ENCODE measurements around the gene MS4A8.
"Not testable (repeated sequence)": the region's sequence is repeated elsewhere in the genome, so short reads cannot be mapped to it uniquely, and the experiment has no call there.

The MS4A8 gene

GRCh38 chr11:60757231-60757800, 57.9 kb downstream of the MS4A8 start:
- Histone ChIP-seq H3K9ac (ENCODE audit: low read length) (no peak overlapping the region), H4K20me1 (ENCODE audit: low read depth, low read length) (no peaks in the 10 kb centered on the region), H3K9me2 (replicated peaks; ENCODE audit: insufficient read depth, low read length) (no peaks in the 10 kb centered on the region), H2AFZ (ENCODE audit: low read depth, low read length, severe bottlenecking) (no peak overlapping the region), H3K4me2 (ENCODE audit: low read depth, low read length, poor library complexity, severe bottlenecking) (no peak overlapping the region), H3K9me3 (ENCODE audit: insufficient read depth, low read length) (no peaks in the 10 kb centered on the region), H3K36me3 (ENCODE audit: low read length) (no peaks in the 10 kb centered on the region), H3F3A (ENCODE audit: insufficient read depth) (no peaks in the 10 kb centered on the region), H3K4me3 (ENCODE audit: insufficient read depth, low read length, poor library complexity, severe bottlenecking) (no peak overlapping the region), H3K27ac (ENCODE audit: low read depth, low read length) (no peak overlapping the region), H3K27me3 (ENCODE audit: low read length) (no peaks in the 10 kb centered on the region), H3K79me2 (ENCODE audit: insufficient read depth, low read length) (no peaks in the 10 kb centered on the region)
- TF ChIP-seq CTCF (IDR thresholded peaks at IDR 0.05; ENCODE audit: insufficient read depth, low read length, poor library complexity, severe bottlenecking), result no peak

DNA sequence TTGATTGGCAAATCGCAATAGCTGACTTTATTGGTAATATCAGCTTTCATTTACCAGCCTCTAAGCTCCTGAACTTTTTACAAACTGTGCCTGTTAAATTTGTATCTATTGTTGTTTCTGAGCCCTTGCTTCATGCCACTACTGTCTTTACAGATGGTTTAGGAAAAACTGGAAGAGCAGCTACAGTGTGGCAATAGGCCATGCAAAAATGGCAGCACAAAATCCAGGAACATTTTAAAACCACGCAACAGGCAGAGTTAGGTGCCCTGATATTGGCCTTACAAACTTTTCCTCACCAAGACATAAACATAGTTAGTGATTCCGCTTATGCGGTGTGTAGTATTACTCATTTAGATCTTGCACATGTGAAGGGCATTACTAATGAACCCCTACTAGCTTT, 59.3 kb downstream of the MS4A8 start:
- H3F3A ChIP-seq (ENCODE audit: insufficient read depth); H3K4me2 ChIP-seq (ENCODE audit: low read depth, low read length, poor library complexity, severe bottlenecking); H3K79me2 ChIP-seq (ENCODE audit: insufficient read depth, low read length); H3K36me3 ChIP-seq (ENCODE audit: low read length); H3K9ac ChIP-seq (ENCODE audit: low read length); H3K9me3 ChIP-seq (ENCODE audit: insufficient read depth, low read length); H4K20me1 ChIP-seq (ENCODE audit: low read depth, low read length); H3K27ac ChIP-seq (ENCODE audit: low read depth, low read length); H2AFZ ChIP-seq (ENCODE audit: low read depth, low read length, severe bottlenecking); H3K27me3 ChIP-seq (ENCODE audit: low read length); H3K9me2 ChIP-seq (replicated peaks; ENCODE audit: insufficient read depth, low read length); H3K4me3 ChIP-seq (ENCODE audit: insufficient read depth, low read length, poor library complexity, severe bottlenecking): not testable (repeated sequence)

DNA sequence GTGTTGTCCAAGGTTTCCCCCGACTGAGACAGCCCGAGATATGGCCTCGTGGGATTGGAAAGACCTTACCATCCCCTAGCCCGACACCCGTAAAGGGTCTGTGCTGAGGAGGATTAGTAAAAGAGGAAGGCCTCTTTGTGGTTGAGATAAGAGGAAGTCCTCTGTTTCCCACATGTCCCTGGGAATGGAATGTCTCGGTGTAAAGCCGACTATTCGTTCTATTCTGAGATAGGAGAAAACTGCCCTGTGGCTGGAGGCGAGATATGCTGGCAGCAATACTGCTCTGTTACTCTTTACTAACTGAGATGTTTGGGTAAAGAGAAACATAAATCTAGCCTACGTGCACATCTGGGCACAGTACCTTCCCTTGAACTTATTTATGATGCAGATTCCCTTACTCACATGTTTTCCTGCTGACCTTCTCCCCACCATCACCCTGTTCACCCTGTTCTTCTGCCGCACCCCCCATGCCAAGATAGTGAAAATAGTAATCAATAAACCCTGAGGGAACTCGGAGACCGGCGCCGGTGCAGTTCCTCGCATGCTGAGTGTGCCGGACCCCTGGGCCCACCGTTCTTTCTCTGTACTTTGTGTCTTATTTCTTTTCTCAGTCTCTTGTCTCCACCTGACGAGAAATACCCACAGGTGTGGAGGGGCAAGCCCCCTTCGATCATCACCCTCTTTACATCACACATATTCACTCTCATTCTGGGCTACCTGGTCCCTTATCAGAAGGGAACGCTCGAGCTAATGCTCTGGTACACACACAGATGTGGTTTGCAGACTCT, 60.2 kb downstream of the MS4A8 start:
- H4K20me1 ChIP-seq (ENCODE audit: low read depth, low read length); H3K27ac ChIP-seq (ENCODE audit: low read depth, low read length); H3K36me3 ChIP-seq (ENCODE audit: low read length); H3K4me3 ChIP-seq (ENCODE audit: insufficient read depth, low read length, poor library complexity, severe bottlenecking); H3F3A ChIP-seq (ENCODE audit: insufficient read depth); H3K9me2 ChIP-seq (replicated peaks; ENCODE audit: insufficient read depth, low read length); H3K27me3 ChIP-seq (ENCODE audit: low read length); H2AFZ ChIP-seq (ENCODE audit: low read depth, low read length, severe bottlenecking); H3K4me2 ChIP-seq (ENCODE audit: low read depth, low read length, poor library complexity, severe bottlenecking); H3K9ac ChIP-seq (ENCODE audit: low read length); H3K9me3 ChIP-seq (ENCODE audit: insufficient read depth, low read length); H3K79me2 ChIP-seq (ENCODE audit: insufficient read depth, low read length): not testable (repeated sequence)

- no peak overlapping the region for H3K27ac ChIP-seq (ENCODE audit: low read depth, low read length)
- no peaks in the 10 kb centered on the region for H3K9me3 ChIP-seq (ENCODE audit: insufficient read depth, low read length)
- H3K27me3 ChIP-seq (ENCODE audit: low read length), result no peaks in the 10 kb centered on the region
- H3K4me3 ChIP-seq (ENCODE audit: insufficient read depth, low read length, poor library complexity, severe bottlenecking), result no peak overlapping the region
- H4K20me1 ChIP-seq (ENCODE audit: low read depth, low read length), result no peaks in the 10 kb centered on the region
- TF ChIP-seq CTCF (IDR thresholded peaks at IDR 0.05; ENCODE audit: insufficient read depth, low read length, poor library complexity, severe bottlenecking) (no peak), EZH2phosphoT487 (conservative IDR thresholded peaks at IDR 0.05; ENCODE audit: low read length) (no peak)
- no peak overlapping the region for H2AFZ ChIP-seq (ENCODE audit: low read depth, low read length, severe bottlenecking)
- no peak overlapping the region for H3K9ac ChIP-seq (ENCODE audit: low read length)
- H3K36me3 ChIP-seq (ENCODE audit: low read length), result no peaks in the 10 kb centered on the region
- H3K79me2 ChIP-seq (ENCODE audit: insufficient read depth, low read length), result no peaks in the 10 kb centered on the region
- H3K9me2 ChIP-seq (replicated peaks; ENCODE audit: insufficient read depth, low read length), result no peaks in the 10 kb centered on the region
- no peaks in the 10 kb centered on the region for H3F3A ChIP-seq (ENCODE audit: insufficient read depth)
- H3K4me2 ChIP-seq (ENCODE audit: low read depth, low read length, poor library complexity, severe bottlenecking), result no peak overlapping the region
These were observed 62.2 kb downstream of the MS4A8 start for GRCh38 chr11:60761436-60762190.

Measured in SU-DHL-6 (cell line).